HG03097 (cell line): Measurements from ENCODE around the gene KRTAP10-7.
"Not testable (repeated sequence)": the region's sequence is repeated elsewhere in the genome, so short reads cannot be mapped to it uniquely, and the experiment has no call there.

Experiments used
- ATAC-seq: cut with Tn5 transposase; IDR thresholded peaks from one replicate; pipeline ENCODE4 v1.9.1; 2021; ENCODE audit not compliant: unreplicated experiment, low FRiP score

KRTAP10-7 gene

DNA sequence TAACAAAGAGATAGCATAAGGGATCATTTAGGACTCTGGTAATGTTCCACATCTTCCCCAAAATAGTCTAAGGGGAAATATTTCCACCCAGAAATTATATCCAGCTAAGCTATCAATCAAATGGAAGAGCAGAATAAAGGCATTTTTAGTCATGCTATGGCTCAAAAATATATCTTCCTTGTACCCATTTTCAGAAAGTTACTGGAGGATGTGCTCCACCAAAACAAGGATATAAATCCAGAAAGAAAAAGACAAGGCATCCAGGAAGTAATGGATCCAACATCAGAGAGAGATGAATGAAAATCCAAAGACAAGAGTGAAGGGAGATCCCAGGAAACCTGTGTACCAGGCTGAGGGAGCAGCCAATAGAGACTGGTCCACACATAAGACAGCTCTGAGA lies 8.8 kb downstream of the KRTAP10-7 start:
- no peak for ATAC-seq

DNA sequence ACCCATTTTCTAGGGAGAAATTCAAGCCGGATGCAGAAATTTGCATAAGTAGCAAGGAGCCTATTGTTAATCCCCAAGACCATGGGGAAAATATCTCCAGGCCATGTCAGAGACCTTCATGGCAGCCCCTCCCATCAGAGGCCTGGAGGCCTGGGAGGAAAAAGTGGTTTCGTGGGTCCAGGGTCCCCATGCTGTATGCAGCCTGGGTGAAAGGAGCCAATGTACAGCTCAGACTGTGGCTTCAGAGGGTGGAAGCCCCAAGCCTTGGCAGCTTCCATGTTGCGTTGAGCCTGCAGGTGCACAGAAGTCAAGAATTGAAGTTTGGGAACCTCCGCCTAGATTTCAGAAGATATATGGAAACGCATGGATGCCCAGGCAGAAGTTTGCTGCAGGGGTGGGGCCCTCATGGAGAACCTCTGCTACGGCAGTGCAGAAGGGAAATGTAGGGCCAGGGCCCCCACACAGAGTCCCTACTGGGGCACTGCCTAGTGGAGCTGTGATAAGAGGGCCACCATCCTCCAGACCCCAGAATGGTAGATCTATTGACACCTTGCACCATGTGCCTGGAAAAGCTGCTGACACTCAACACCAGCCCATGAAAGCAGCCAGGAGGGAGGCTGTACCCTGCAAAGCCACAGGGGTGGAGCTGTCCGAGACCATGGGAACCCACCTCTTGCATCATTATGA lies 9.9 kb downstream of the KRTAP10-7 start:
- not testable (repeated sequence) for ATAC-seq

DNA sequence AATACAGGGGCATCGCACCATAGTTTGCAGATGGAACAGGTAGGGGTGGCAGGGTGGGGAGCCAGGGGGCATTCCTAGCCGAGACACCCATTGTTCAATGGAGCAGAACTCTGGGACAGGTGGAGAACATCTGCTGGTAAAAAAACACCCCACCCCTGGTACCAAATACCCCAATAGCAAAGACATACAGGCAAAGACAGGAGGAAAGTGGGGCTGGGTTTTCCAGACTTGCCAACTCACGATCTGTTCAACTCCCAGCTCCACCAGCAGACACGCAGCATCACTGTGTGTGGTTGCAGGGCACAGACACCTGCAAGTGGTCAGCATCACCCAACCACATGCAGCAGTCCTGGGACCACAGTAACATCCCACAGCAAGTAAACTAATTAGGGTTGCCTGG lies 11.2 kb downstream of the KRTAP10-7 start:
- no peak for ATAC-seq

DNA sequence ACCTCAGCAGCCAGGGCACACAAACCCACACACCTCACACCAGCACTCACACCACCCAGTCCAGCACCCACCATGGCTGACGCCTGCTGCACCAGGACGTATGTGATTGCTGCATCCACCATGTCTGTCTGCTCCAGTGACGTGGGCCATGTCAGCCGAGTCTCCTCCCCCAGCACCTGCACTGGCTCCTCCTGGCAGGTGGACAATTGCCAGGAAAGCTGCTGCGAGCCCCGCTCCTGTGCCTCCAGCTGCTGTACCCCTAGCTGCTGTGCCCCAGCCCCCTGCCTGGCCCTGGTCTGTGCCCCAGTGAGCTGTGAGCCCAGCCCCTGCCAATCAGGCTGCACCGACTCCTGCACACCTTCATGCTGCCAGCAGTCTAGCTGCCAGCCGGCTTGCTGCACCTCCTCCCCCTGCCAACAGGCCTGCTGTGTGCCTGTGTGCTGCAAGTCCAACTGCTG lies 11.7 kb downstream of the KRTAP10-7 start, which contains the start of gene KRTAP10-8:
KRTAP10-8 (plus strand) TSS at position 51 of the 458 bp plus-strand sequence; CDS start at position 73, 22 bp downstream.
- ATAC-seq = no peak

DNA sequence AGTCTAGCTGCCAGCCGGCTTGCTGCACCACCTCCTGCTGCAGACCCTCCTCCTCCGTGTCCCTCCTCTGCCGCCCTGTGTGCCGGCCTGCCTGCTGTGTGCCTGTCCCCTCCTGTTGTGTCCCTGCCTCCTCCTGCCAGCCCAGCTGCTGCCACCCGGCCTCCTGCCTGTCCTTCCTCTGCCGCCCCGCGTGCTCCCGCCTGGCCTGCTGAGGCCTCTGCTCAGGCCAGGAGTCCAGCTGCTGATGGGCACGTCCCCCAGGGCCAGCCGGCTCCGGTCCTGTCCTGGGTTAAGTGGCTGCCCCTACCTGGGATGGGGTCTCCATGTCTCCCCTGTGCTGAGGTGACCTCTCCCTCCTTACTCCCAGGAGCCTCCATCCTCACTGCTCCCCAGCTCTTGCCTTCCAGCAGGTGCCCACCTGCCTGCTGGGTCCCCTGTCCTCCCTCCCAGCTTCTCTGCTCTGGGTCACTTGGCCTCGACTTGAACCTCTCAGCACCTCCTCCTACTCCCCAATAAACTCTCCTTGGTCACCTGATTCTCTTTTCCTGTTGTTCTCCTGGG lies 12.4 kb downstream of the KRTAP10-7 start:
- no peak for ATAC-seq

DNA sequence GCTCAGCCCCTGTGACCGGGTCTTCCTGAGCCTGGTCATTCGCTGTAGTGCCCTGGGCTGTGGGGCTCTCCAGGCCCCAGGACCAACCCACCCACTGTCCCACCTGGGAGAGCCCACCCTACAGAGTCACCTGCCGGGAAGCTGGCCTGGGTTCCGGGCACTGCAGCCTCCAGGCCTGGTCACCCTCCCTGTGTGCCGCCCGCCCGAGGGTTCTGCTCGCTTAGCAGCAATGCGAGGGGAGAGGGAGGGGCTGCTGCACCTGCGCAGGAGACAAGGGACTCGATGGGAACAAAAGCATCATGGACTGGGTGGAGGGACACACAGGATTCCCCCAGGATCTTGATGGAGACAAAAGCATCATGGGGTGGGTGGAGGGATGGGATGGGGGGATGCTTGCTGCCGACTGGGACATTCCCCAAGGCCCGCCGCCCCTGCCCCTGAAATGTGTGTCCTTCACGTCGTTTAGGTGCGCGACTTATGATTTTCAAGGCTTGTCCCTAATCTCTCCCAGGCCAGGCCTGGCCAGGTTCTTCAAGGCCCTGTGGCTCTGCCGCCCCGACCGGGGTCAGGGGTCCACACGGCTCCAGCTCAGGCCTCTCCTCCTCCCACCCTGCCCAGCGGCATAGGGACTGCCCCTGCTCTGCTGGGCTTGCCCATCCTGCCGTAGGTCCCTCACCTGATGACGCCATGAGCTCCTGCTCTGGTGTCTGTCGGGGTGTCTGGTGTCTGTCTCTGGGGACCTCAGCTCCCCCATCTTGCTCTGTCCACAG lies 13.2 kb downstream of the KRTAP10-7 start:
- ATAC-seq = no peak

DNA sequence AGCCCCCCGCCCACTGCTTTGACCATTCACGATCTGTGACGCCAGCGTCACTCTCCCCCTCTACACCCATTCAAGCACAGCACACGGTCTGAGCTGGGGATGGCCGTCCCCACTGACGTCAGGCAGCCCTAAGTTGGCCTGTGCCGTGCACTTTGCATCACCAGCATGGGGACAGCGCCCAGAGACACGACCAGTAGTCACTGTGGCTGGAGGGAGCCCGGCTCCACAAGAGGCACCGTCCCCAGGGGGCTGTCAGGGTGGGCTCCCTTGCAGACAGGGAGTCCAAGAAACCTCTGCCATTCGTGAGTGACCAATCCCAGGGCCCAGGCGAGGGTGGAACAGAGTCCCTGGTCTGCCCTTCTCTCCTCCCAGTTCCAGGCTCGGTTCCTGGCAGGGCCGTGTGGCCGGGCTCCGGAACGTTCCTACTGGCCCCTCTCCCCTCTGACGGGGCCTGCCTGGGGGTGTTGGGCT lies 13.8 kb downstream of the KRTAP10-7 start:
- ATAC-seq = no peak

DNA sequence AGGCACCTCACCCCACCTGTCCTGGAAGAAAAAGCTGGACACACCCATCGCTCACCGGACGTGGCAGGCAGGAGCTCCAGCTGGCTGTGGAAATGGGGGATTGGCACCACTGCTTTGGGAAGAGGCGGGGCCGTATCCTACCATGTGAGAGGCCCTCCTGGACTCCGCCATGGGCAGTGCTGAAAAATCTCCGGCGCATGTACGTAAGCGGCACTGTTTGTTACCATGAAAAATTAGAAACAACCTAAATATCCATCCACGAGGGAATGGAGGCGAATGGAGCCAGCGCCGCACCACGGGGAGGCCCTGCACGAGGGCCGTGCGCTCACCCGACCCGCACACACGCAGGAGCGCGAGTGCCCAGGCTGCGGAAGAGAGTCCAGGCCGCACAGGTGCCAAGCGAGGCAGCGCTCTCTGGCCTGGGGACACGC lies 14.6 kb downstream of the KRTAP10-7 start:
- no peak for ATAC-seq

DNA sequence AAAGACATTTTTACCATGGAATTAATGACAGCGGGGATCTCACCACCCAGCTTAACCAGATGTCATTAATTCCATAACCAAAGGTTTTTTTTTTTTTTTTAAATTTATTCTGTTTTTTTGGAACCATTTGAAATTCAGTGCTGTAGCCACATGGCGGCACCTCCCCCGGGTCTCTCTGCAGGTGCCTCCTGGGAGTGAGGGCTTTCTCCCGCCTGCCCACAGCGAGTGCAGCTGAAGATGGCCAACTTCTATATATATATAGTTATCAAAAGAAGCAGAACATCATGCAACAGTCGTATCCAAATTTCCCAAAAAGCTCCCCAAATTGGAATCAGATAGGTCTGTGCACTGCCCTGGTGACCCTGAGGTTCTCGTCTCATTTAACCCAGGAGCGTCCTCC lies 15.1 kb downstream of the KRTAP10-7 start:
- ATAC-seq = no peak

DNA sequence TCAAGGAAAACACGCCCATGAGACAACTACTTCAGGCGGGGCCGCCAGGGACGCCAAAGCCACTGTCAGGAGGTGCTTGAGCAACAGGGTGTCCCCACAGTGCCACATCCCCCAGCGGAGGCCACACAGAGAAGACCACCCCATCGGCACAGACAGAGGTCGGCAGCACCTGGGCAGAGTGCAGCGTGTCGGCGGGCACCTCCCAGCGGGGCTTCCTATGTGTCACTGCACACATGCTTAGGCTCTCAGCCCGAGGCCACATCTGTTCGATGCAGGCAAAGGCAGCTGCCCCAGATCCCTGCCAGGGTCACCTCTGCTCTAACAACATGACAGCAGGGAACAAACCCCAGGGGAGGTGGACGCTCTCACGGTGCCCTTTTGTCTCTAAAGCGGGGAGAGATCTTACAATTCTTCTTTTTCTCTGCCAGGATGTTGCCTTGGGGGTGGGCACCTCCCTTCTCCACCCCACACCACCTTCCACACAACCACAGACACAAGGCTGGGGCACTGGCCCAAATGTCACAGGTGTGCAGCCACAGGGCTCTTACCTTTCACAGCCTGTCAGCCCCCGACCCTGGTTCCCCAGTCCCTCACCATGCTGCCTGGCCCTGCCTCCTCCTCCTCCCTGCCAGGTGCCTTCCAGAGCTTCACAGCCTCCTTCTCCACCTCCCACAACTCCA lies 15.7 kb downstream of the KRTAP10-7 start:
- ATAC-seq = no peak

DNA sequence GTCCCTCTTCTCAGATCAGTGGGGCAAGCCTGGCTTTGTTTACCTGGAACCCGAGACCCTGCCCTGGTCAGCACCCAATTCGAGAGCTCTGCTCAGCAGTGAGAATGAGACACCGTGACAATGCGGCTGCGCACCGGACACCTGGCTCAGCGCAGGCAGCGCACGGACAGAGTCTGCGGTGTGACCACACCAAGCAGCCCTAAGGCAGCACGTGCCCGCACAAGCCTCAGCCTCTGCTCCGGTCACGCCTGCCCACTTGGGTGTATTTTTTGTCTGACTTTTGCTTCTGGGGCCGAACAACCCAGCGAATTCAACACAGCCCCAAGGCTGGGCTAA lies 16.2 kb downstream of the KRTAP10-7 start:
- no peak for ATAC-seq

DNA sequence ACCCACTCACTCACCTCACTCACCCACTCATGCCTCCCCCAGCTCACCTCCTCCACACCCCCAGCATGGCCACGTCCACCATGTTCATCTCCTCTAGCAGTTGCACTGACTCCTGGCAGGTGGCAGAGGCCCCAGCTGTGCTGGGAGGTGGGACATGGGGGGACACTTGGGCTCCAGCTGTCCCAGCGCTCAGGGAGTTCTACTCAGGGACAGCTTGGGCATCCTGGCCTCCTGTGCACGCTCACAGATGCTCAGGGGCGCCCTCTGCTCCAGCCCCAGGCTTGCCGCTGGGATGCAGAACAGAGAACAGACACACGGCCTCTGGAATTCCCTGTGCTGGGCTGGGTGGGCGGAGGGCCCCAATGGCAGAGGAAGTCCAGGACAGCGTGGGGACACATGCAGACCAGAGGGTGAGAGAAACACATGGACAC lies 16.7 kb downstream of the KRTAP10-7 start:
- no peak for ATAC-seq

DNA sequence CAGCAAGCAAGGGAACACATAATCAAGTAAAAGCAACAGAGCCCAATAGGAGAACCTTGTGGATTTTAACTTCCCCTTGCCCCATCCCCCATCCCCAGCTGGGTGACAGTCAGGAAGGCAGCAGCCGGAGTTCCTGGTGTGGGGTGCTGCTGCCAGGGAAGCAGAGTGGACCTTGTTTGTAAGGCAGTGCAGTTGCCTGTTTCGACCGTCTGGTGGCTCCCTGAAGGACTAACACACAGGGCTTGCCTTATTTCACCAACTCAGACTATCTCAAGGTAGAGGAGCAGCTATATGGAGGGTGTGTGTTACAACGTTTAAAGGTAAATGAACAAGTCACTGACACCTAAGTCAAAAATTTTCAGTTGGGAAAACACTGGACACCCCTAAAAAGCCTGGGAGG lies 18.1 kb downstream of the KRTAP10-7 start:
- ATAC-seq = no peak

DNA sequence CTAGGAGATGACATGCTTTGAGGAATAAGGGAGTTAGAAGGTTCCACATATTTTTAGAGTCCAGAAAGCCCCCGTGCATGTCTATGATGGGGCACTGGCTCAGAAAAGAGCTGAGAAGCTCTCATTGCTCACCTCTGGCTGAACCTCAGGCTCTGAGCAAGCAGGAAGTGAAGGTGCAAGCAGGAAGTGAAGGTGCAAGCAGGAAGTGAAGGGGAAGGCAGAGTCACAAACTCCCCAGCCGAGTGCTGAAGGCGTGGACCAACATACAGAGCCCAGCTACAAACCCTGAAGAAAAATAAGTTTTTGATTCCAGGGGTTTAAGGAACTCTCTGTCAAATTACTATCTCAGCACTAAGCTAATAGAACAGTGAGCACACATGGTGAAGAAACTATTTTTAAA lies 18.5 kb downstream of the KRTAP10-7 start:
- no peak for ATAC-seq

DNA sequence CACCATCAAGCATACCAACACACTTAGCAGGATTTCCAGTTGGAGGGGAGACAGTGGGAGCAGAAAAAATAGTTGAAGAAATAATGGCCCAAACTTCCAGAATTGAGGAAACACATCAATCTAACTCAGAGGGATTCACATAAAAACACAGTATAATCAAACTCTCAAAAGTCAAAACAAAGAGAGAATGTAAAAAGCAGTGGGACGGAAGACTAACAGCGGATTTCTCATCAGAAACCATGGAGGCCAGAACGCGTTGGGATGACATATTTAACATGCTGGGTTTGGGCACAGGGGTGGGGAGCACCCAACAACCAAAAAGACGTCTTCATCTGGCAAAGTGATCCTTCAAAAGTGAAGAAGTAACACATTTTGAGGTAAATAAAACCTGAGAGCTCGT lies 19.5 kb downstream of the KRTAP10-7 start:
- ATAC-seq = no peak

DNA sequence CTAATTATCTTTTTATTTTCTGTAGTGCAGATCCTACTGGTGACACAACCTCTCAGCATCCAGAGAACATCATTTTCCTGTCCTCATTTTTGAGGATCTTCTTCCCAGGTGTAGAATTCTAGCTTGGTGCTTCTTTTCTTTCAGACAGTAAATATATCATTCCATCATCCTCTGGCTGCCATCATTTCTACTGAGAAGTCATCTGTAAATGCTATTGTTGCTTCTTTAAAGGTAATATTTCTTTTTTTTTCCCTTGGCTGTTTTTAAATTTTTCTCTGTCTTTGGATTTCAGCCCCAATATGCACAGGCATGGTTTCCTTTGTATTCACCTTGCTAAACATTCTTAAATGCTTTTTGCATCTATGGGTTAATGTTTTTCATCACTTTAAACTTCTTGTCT lies 23.2 kb downstream of the KRTAP10-7 start:
- ATAC-seq = no peak

DNA sequence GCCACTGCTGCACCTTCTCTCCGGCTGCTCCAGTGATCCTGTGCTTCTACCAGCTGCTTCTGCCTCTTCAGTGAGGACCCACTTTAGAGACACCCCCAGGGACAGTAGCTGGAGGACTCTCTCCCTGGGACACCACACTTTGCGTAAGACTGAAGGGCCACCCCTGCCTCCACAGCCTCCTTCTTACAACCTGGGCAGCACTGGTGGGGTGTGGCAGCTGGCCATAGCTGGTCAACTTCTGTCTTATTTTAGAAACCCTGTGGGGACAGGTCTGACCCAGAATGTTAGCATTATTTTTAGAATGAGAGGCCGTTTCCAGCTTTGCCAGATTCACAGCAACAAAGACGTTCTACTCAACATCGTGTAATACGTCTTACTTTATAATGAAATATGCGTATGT lies 25.4 kb downstream of the KRTAP10-7 start:
- ATAC-seq = no peak

DNA sequence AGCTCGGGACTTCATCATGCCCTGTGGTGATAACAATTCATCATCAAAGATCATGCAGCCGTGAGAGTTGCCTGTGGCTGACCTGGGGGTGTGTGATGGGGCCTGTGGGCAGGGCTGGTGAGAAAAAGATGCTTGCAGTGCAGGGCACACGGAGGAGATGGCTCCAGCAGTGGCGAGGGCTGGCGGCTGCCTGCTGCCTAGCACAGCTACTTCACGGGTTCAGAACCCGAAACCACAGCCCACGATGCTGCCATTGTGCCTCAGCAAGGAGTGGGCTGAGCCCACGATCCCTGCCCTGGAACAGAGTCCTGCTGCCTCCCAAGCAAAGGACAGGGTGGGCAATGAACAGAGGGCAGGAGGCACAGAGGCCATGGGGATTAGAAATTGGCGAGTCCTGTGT lies 25.9 kb downstream of the KRTAP10-7 start:
- no peak for ATAC-seq

DNA sequence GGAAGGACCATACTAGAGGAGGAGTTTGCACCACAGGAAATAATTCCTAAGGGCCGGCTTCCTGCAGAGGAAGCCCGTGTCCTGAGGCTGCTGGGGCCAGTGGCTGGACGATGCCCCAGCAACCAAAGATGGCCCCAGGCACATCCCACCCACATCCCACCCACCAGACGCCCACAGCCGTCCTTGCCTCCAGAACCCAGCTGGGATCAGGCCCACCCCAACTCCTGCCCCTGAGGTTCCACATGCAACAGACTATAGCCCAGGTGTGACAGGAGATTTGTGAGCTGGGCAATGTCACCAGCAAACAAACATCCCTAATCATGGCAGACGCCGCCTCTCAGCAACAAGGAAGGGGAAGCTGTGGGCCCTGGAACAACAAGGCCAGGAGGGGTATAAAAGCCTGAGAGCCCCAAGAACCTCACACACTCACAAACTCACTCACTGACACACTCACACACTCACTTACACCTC lies 26.3 kb downstream of the KRTAP10-7 start, which contains the start of gene KRTAP10-9:
KRTAP10-9 (plus strand) TSS at position 421 of the 471 bp plus-strand sequence. CDS start 79 bp downstream, outside the sequence.
- ATAC-seq = no peak

DNA sequence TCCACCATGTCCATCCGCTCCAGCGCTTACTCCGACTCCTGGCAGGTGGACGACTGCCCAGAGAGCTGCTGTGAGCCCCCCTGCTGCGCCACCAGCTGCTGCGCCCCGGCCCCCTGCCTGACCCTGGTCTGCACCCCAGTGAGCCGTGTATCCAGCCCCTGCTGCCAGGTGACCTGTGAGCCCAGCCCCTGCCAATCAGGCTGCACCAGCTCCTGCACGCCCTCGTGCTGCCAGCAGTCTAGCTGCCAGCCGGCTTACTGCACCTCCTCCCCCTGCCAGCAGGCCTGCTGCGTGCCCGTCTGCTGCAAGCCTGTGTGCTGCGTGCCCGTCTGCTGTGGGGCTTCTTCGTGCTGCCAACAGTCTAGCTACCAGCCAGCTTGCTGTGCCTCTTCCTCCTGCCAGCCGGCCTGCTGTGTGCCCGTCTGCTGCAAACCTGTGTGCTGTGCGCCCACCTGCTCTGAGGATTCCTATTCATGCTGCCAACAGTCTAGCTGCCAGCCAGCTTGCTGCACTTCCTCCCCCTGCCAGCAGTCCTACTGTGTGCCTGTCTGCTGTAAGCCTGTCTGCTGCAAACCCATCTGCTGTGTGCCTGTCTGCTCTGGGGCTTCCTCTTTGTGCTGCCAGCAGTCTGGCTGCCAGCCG lies 26.9 kb downstream of the KRTAP10-7 start:
- not testable (repeated sequence) for ATAC-seq
